KMS-11 (cell line): ENCODE data around the gene ZNF469.

Source experiments
- H2AFZ ChIP-seq: fragments of 200-600 bp; sonication (generic); 2 replicates; pipeline ENCODE4 v1.6.1; 2016; ENCODE audit warnings: antibody characterized with exemption, mixed run types, low read depth
- H3K27ac ChIP-seq: fragments of 200-600 bp; sonication (generic); 2 replicates; pipeline ENCODE4 v1.6.1; 2016; ENCODE audit warnings: mild to moderate bottlenecking, mixed run types
- H3K27me3 ChIP-seq: fragments of 200-600 bp; sonication (generic); 2 replicates; pipeline ENCODE4 v1.6.1; 2017; ENCODE audit warnings: mild to moderate bottlenecking, low read depth, mixed run types, moderate library complexity; ENCODE audit not compliant: insufficient read depth
- H3K36me3 ChIP-seq: fragments of 200-600 bp; sonication (generic); 2 replicates; pipeline ENCODE4 v1.6.1; 2017; ENCODE audit warnings: mild to moderate bottlenecking, mixed run types; ENCODE audit not compliant: insufficient read depth
- H3K4me1 ChIP-seq: fragments of 200-600 bp; sonication (generic); 2 replicates; pipeline ENCODE4 v1.6.1; 2016; ENCODE audit warnings: mild to moderate bottlenecking, low read depth, mixed run types; ENCODE audit not compliant: poor library complexity, severe bottlenecking
- H3K4me2 ChIP-seq: fragments of 200-600 bp; sonication (generic); 2 replicates; pipeline ENCODE4 v1.7.0; 2016; ENCODE audit warnings: mild to moderate bottlenecking, mixed run types
- H3K4me3 ChIP-seq: fragments of 200-600 bp; sonication (generic); IDR thresholded peaks from 2 replicates; pipeline ENCODE4 v1.6.1; 2017; ENCODE audit warnings: low read depth, low read length, mixed read lengths; ENCODE audit not compliant: insufficient read depth
- H3K79me2 ChIP-seq: fragments of 200-600 bp; sonication (generic); 2 replicates; pipeline ENCODE4 v1.6.1; 2016; ENCODE audit warnings: low read depth, mixed run types; ENCODE audit not compliant: insufficient read depth
- H3K9ac ChIP-seq: fragments of 200-600 bp; sonication (generic); 2 replicates; pipeline ENCODE4 v1.6.1; 2016; ENCODE audit warnings: mild to moderate bottlenecking, mixed run types
- H4K20me1 ChIP-seq: fragments of 200-600 bp; sonication (generic); 2 replicates; pipeline ENCODE4 v1.6.1; 2016; ENCODE audit warnings: mild to moderate bottlenecking, mixed run types; ENCODE audit not compliant: insufficient read depth
- TF ChIP-seq, protein P1 (sequence below): fragments of 200-600 bp; sonication (generic); conservative IDR thresholded peaks from 2 replicates; pipeline ENCODE4 v1.6.1; 2017; ENCODE audit warnings: low read depth, mild to moderate bottlenecking, antibody characterized with exemption, low read length, moderate library complexity, mixed read lengths

The ZNF469 gene

GRCh38 chr16:88430185-88430523 is 47.4 kb downstream of the ZNF469 start:
- Histone ChIP-seq H3K4me3 (no peak overlapping the region), H3K9ac (no peak overlapping the region), H4K20me1 (no peaks in the 10 kb centered on the region), H3K36me3 (no peaks in the 10 kb centered on the region), H3K4me2 (no peak overlapping the region), H3K4me1 (no peaks in the 10 kb centered on the region), H2AFZ (no peak overlapping the region), H3K27me3 (peaks cover 87% of the 10 kb centered on the region), H3K79me2 (no peaks in the 10 kb centered on the region), H3K27ac (no peak overlapping the region)
- TF ChIP-seq, protein P1, sequence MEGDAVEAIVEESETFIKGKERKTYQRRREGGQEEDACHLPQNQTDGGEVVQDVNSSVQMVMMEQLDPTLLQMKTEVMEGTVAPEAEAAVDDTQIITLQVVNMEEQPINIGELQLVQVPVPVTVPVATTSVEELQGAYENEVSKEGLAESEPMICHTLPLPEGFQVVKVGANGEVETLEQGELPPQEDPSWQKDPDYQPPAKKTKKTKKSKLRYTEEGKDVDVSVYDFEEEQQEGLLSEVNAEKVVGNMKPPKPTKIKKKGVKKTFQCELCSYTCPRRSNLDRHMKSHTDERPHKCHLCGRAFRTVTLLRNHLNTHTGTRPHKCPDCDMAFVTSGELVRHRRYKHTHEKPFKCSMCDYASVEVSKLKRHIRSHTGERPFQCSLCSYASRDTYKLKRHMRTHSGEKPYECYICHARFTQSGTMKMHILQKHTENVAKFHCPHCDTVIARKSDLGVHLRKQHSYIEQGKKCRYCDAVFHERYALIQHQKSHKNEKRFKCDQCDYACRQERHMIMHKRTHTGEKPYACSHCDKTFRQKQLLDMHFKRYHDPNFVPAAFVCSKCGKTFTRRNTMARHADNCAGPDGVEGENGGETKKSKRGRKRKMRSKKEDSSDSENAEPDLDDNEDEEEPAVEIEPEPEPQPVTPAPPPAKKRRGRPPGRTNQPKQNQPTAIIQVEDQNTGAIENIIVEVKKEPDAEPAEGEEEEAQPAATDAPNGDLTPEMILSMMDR, result no peak

DNA sequence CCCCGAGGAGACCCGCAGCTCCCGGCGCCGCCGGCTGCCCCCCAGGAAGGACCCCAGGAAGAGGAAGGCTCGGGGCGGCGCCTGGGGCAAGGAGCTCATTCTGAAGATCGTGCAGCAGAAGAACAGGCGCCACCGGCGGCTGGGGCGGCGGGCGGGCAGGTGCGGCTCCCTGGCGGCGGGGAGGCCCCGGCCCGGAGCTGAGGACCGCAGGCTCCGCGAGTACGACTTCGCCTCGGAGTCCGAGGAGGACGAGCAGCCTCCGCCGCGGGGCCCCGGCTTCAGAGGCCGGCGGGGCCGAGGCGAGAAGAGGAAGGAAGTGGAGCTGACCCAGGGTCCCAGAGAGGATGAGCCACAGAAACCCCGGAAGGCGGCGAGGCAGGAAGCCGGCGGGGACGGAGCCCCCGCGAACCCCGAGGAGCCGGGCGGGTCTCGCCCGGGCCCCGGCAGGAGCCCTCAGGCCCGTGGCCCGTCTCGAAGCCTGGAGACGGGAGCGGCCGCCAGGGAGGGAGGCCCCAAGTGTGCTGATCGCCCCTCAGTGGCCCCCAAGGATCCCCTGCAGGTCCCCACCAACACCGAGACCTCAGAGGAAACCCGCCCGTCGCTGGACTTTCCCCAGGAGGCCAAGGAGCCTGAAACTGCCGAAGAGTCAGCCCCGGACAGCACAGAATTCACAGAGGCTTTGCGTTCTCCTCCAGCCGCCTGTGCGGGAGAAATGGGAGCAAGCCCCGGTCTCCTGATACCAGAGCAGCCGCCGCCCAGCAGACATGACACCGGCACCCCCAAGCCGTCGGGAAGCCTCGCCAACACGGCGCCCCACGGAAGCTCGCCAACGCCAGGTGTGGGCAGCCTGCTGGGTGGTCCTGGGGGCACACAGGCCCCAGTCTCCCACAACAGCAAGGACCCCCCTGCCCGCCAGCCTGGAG is 48.0 kb downstream of the ZNF469 start:
- Histone ChIP-seq H3K36me3 (no peaks in the 10 kb centered on the region), H3K4me3 (no peak overlapping the region), H2AFZ (no peak overlapping the region), H3K4me1 (no peaks in the 10 kb centered on the region), H3K27me3 (peaks cover 89% of the 10 kb centered on the region), H3K4me2 (no peak overlapping the region), H4K20me1 (no peaks in the 10 kb centered on the region), H3K9ac (no peak overlapping the region), H3K79me2 (no peaks in the 10 kb centered on the region), H3K27ac (no peak overlapping the region)
- TF ChIP-seq, protein P1, result no peak

DNA sequence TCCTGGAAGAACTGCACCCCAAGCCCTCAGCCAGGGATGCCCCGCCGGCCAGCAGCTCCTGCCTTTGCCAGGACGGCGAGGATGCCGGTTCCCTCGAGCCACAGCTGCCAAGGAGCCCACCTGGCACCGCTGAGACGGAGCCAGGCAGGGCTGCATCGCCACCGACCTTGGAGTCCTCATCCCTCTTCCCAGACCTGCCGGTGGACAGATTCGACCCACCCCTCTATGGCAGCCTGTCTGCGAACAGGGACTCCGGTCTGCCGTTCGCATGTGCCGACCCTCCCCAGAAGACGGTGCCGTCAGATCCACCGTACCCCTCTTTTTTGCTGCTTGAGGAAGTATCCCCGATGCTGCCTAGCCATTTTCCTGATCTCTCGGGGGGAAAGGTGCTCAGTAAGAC is 48.9 kb downstream of the ZNF469 start:
- Histone ChIP-seq H2AFZ (no peak overlapping the region), H3K9ac (no peak overlapping the region), H3K4me2 (no peak overlapping the region), H3K27me3 (peaks cover 94% of the 10 kb centered on the region), H3K27ac (no peak overlapping the region), H3K4me1 (no peaks in the 10 kb centered on the region), H3K4me3 (no peak overlapping the region), H4K20me1 (no peaks in the 10 kb centered on the region), H3K79me2 (no peaks in the 10 kb centered on the region), H3K36me3 (no peaks in the 10 kb centered on the region)
- TF ChIP-seq, protein P1, result no peak

- Histone ChIP-seq H3K4me2 (no peak overlapping the region), H3K4me3 (no peak overlapping the region), H3K9ac (no peak overlapping the region), H3K36me3 (no peaks in the 10 kb centered on the region), H3K79me2 (no peaks in the 10 kb centered on the region), H3K4me1 (no peaks in the 10 kb centered on the region), H2AFZ (no peak overlapping the region), H4K20me1 (no peaks in the 10 kb centered on the region), H3K27ac (no peak overlapping the region), H3K27me3 (peaks cover 93% of the 10 kb centered on the region)
- TF ChIP-seq, protein P1, result no peak
Observed at GRCh38 chr16:88432174-88432573, 49.4 kb downstream of the ZNF469 start.
